Measurements from ENCODE around the gene SLC9A3.
"Not testable (repeated sequence)": the region's sequence is repeated elsewhere in the genome, so short reads cannot be mapped to it uniquely, and the experiment has no call there.

The SLC9A3 gene

GRCh38 chr5:524973-525761, 918 bp upstream of the SLC9A3 start:
- no peak for DNase-seq

- DNase-seq, result no peak
Observed at GRCh38 chr5:523441-524222, 617 bp downstream of the SLC9A3 start.

DNA sequence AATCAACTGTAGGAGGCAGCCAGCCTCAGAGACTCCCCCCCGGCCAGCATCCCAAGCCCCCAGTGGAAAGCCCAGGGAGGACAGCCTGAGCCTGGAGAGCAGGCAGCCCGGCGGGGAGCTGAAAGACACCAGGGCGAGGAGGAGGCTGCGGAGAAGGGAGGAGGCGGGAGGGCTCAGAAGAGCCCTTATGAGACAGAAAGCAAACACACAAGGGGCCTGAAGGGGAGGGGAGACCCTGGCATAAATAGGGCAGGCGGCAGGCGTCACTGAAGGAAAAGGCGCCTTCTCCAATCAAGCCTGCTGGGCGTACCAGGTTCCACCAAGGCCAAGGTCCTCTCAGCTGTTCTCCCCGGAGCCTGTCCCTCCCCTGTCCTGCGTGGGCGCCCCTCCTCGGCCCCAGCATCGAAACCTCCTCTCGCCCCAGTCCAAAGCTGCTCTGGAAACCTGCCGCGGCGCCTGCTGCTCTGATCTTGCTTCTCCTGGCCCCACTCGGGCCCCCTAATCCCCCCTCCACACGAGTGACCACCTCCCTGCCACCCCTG, 1.3 kb downstream of the SLC9A3 start:
- no peak for DNase-seq

DNA sequence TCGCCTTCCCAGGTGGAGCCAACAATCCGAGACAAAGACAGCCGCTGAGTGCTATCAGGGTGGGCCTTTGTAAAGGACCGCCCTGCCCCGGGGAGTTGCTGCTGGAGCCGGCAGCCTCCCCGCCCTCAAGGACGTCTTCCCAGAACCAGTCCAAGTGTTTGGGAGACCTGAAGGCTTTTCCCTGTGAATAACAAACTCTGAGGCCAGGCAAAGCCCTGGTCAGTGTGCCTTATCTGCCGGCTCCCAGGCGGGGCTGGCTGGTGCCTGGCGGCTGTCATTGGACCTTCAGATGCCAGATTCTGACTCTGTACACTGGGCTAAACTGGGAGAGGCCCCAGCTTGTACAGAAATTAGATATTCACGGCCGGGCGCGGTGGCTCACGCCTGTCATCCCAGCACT, 2.1 kb downstream of the SLC9A3 start:
- DNase-seq, result no peak

- DNase-seq, result no peak
Observed at GRCh38 chr5:521680-522079, 2.6 kb downstream of the SLC9A3 start.

GRCh38 chr5:520850-521226, 3.4 kb downstream of the SLC9A3 start:
- no peak for DNase-seq

DNA sequence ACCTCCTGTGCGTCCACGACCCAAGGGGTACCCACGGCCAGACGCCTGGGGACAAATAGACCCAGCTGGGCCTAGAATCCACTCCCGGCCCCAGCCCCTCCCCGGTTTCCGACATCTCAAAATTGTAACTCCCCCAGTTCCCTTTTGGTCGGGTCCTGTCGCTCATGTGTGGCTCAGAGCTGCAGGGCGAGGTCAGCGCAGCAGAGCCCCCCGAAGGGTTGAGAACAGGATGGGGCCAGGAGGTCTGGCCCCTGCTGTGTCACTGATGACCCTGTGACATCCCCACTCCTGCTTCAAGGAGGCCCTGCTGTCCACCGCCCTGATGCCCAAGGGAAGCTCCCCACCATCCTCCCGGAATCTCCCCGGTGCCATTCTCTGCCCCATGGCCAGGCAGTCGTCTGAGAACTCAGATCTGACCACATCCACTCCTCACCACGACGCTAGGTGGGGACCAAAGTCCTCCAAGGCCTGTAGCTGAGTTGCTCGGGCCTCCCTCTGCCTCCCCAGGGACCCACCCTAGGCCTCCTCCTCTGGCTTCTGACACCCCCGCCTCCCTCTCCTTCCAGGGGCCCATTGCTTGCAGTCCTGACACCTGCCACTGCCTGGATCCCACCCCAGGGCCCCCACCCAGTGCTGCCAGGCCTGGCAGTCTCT, 3.9 kb downstream of the SLC9A3 start:
- no peak for DNase-seq

DNA sequence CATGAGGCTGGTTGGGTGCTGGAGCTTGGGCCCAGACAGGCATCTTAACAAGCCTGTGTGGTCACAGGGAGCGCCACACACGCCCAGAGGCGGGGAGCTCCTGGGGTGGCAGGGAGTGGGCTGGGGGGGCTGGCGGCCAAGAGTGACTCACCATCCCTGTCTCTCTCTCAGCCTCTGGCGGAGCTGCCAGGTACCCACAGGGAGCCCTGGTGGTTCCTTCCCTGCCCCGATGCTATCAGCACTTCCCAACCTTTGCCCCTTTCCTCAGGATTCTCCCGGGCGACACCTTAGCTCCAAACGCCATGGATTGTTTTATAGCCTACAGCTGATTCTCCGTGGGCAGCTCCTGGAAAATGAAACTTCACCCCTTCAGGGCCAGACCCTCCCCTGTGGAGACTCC, 5.5 kb downstream of the SLC9A3 start:
- DNase-seq, result no peak

DNA sequence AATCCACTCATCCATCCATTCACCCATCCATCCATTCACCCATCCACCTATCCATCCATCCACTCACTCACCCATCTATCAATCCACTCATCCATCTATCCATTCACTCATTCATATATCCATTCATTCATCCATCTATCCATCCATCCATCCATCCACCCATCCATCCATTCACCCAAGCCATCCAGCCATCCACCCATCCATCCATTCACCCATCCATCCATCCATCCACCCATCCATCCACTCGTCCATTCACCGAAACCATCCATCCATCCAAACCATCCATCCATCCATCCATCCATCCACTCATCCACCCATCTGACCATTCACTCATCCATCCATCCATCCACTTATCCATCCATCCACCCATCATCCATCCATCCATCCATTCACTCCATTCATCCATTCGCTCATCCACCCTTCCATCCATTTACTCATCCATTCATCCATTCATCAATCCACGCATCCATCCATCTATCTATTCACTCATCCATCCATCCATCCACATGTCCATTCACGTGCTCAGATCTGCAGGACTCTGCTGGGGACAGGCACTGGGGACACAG, 6.6 kb downstream of the SLC9A3 start:
- DNase-seq, result no peak

GRCh38 chr5:516980-517379, 7.3 kb downstream of the SLC9A3 start:
- DNase-seq, result no peak

- no peak for DNase-seq
Observed at GRCh38 chr5:516338-516925, 7.8 kb downstream of the SLC9A3 start.

- DNase-seq, result no peak
Observed at GRCh38 chr5:515273-515836, 8.9 kb downstream of the SLC9A3 start.

DNA sequence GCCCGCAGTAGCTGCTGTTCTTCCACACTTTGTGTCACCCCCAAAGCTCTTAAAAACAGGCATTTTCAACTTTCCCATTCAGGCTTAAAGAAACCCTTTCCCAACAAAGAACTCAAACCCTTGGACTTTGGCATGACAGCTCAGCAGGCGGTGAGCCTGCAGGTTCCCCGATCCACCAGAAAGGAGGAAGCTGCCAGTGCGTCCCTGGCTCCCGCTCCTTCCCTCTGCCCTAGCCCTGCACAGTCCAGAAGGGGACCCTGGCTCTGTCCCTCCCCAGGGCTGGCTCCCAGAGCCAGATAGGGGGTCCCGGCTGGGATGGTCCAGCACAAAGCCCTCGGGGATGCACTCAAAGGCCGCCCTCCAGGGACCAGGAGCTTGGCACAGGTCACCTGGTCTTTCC, 9.6 kb downstream of the SLC9A3 start:
- DNase-seq, result no peak

DNA sequence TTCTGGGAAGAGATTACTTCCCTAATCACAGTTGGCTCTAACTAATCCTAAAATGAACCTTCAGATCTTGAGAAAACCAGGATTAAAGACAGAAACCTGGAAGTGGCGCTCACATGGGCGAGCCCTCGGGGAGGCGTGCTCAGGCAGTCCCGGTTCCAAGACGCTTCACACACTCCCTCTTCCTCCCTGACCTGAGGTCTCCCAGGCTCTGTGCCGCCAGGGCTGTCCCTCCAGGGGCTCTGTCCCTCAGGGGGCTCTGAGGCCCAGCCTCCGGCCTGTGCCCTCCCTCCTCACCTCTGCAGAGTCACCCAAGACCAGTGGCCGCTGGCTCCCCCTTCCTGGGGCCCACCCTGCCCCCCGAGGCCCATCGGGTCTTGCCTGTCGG, 10.2 kb downstream of the SLC9A3 start:
- no peak for DNase-seq

DNA sequence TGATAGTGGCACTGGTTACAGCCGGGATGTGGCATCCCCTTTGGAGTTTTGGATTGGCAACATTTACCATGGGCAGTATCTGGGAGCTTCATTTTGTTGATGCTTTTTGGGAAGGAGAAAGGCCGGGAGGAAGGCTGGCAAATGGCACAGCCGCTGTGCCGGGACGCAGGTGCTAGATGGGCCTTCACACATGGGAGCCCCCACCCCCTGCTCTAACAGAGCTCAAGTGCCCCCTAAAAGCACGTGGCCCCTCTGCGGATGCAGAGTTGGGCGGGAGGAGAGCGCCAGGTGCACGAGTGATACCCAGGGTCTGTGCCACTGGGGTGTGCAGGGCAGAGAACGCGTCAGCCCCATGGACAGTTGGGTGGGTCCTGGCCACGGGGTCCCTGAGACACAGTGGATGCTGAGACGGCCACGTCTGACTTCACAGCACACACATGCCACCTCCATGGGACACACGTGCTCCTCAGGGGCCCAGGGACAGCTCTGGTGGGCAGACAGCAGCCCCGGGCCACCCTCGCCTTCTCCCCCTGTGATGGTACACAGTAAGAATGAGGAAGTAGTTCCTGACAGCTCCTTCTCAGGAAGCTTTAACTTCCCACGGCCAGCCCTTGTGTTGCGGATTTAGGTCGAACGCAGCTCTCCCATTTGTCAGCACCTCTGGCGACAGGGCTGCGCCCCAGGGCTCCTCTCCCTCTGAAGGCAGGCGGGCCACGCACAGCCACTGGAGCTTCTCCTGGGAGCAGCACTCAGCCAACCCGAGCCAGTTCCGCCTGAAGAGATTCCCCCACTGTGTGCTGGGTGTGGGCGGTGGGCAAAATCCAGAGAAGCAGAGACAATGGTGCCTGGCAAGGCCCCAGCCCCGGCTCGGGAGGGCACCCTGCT, 10.8 kb downstream of the SLC9A3 start:
- no peak for DNase-seq

- no peak for DNase-seq
Observed at GRCh38 chr5:511476-511875, 12.8 kb downstream of the SLC9A3 start.

GRCh38 chr5:510521-510920, 13.7 kb downstream of the SLC9A3 start:
- DNase-seq, result no peak

DNA sequence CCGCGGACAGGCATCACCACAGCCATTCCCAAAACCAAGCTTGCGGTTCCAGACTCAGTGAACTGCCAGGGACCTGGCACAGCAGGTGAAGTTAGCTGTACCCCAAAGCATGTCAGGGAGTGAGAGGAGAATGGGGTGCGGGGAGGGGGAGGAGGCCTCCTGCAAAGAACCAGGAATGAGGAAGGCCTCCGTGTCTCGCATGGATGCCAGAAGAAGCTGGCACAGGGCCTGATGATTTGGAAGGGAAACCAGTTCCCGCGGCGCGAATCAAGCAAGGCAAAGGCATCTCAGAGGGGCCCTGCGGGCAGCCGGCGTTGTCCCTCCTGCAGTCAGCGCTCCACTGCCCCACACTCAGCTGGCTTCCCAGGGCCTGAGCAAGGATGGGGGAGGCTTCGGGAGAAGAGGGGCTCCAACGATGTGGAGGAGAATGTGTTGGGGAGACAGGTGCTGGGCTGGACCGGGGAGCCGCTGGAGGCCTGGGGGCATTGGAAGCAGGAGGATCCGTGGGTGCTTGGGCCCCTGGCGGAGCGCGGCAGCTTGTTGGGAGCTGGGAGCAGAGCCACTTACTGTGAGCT, 14.6 kb downstream of the SLC9A3 start:
- no peak for DNase-seq

DNA sequence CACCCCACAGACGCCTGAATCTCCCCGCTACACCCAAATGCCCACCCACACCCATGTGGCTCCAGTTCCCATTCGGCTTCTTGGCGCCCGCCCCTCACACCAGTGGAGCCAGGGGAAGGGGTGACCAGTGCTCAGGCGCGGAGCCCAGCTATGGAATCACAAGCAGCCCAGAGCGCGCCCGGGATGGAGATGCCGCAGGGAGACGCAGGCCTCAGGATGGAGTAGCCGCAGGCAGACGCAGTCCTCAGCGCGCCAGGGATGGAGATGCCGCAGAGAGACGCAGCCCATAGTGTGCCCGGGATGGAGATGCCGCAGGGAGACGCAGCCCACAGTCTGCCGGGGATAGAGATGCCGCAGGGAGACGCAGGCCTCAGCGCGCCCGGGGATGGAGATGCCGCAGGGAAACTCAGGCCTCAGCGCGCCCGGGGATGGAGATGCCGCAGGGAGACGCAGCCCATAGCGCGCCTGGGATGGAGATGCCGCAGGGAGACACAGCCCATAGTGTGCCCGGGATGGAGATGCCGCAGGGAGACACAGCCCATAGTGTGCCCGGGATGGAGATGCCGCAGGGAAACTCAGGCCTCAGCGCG, 16.2 kb downstream of the SLC9A3 start:
- DNase-seq, result not testable (repeated sequence)

- no peak for DNase-seq
Observed at GRCh38 chr5:505951-506525, 18.2 kb downstream of the SLC9A3 start.
